HUES64 (cell line): ENCODE measurements around the gene PXDN.
"Not testable (repeated sequence)": the region's sequence is repeated elsewhere in the genome, so short reads cannot be mapped to it uniquely, and the experiment has no call there.

ENCODE experiments used
- H3K27ac ChIP-seq: 2 replicates; pipeline ENCODE4 v1.7.0; 2013; ENCODE audit warnings: low read depth, low read length, inconsistent platforms
- H3K27me3 ChIP-seq: 2 replicates; pipeline ENCODE4 v1.6.1; 2013; ENCODE audit warnings: mild to moderate bottlenecking, low read length; ENCODE audit not compliant: insufficient read depth
- H3K36me3 ChIP-seq: 2 replicates; pipeline ENCODE4 v1.6.1; 2013; ENCODE audit warnings: mild to moderate bottlenecking, low read length; ENCODE audit not compliant: insufficient read depth
- H3K4me1 ChIP-seq: 2 replicates; pipeline ENCODE4 v1.6.1; 2013; ENCODE audit warnings: mild to moderate bottlenecking, low read length, moderate library complexity; ENCODE audit not compliant: insufficient read depth
- H3K4me3 ChIP-seq: 2 replicates; pipeline ENCODE4 v1.5.1; 2013; ENCODE audit warnings: mild to moderate bottlenecking, low read length, moderate library complexity
- H3K9ac ChIP-seq: 2 replicates; pipeline ENCODE4 v1.6.1; 2013; ENCODE audit warnings: mild to moderate bottlenecking, low read depth, low read length
- H3K9me3 ChIP-seq: 2 replicates; pipeline ENCODE4 v1.6.1; 2013; ENCODE audit warnings: low read depth, low read length; ENCODE audit not compliant: insufficient read depth
- WGBS: fragments of 150-250, 120-280 bp; methylation state at CpG from one replicate; pipeline ENCODE4 v1.1.7; 2013; ENCODE audit warnings: missing lambda C conversion rate; 5-methylcytosine and 5-hydroxymethylcytosine counted together

The PXDN gene

DNA sequence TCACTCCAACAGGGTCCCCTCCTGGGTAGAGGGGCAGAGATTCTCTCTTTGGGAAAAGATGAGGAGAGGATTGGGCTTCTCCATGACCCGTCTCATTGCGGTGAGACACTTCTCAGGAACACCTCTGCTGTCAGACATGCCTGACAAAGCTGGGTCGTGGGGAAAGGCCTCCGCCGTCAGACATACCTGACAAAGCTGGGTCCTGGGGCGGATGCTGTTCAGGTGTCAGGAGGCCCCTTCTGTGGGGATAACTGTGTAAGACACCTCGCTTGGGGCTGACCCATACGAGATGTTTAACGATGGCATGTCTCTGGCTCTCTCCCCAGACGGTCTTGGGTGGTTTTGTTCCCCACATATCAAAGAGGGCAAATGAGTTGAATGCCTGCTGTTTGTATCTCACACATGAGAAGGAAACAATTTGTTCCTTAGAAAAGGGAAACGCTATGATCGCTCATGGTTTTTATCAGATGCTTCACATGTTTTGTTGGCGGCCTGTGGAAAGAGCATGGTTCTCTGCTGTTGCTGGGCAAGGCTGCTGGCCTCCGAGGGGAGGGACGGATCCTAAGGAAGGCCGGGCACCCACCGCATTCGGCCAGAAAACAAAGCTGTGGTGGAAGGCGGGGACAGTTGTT is 40.8 kb upstream of the PXDN start:
- no peak overlapping the region for H3K9ac ChIP-seq
- no peaks in the 10 kb centered on the region for H3K36me3 ChIP-seq
- no peak overlapping the region for H3K27ac ChIP-seq
- 0 out of 2 replicates have a peak, but pooled peaks cover 6% of the 10 kb centered on the region for H3K4me1 ChIP-seq
- no peaks in the 10 kb centered on the region for H3K9me3 ChIP-seq
- H3K4me3 ChIP-seq, result no peak overlapping the region
- 90% methylated on average over 19 of the region's 19 CpGs for WGBS
- no peaks in the 10 kb centered on the region for H3K27me3 ChIP-seq

DNA sequence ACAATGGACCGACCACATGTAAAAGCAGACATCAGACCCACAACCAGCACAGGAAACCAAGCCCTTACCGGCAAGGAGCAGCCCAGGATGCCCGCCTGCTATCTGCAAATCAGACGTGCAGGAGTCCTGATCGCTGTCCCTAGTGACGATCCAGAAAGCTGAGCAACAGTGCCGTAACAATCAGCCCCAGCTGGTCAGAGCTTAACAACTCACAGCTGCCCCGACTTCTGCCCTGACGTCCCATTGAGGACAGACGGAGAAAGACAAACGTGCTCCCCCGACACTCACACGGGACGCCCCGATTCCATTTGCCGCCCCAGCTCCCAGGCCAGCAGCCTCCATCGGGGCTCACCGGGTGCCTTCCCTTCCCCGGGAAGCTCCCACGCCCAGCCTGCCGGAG is 39.8 kb upstream of the PXDN start:
- H3K9ac ChIP-seq, result no peak overlapping the region

DNA sequence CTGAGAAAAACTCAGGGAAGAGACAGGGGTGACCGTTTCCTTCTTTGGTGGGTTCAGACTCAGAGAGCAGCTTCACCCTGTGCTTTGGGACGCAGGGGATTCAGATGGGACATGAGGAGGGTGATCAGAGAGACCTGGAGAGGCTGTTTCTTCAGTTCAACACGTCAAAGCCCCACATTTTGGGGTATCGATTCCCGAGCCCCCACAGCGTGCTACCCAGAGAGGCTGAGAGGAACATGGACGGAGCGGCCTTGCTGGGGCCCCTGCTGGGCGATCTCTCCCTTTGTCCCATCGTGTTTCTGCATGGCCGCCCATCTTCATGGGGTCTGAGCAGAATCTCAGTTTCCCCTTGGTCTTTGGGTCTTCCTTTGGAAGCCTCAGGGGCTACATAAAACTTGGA is 38.2 kb upstream of the PXDN start:
- H3K4me1 ChIP-seq, result peaks cover 9% of the 10 kb centered on the region; the same call in 1 of the 2 replicates
- no peaks in the 10 kb centered on the region for H3K27me3 ChIP-seq
- 93% methylated on average over 11 of the region's 11 CpGs for WGBS
- H3K27ac ChIP-seq, result no peak overlapping the region
- H3K9me3 ChIP-seq, result no peaks in the 10 kb centered on the region
- no peak overlapping the region for H3K4me3 ChIP-seq
- H3K36me3 ChIP-seq, result no peaks in the 10 kb centered on the region
- no peak overlapping the region for H3K9ac ChIP-seq

More for the DNA sequence above, 39.8 kb upstream of the PXDN start:
- no peaks in the 10 kb centered on the region for H3K27me3 ChIP-seq
- H3K9me3 ChIP-seq, result no peaks in the 10 kb centered on the region
- H3K4me3 ChIP-seq, result no peak overlapping the region
- H3K36me3 ChIP-seq, result no peaks in the 10 kb centered on the region
- no peak overlapping the region for H3K27ac ChIP-seq
- H3K4me1 ChIP-seq, result 0 out of 2 replicates have a peak, but pooled peaks cover 6% of the 10 kb centered on the region
- 87% methylated on average over 21 of the region's 21 CpGs for WGBS

DNA sequence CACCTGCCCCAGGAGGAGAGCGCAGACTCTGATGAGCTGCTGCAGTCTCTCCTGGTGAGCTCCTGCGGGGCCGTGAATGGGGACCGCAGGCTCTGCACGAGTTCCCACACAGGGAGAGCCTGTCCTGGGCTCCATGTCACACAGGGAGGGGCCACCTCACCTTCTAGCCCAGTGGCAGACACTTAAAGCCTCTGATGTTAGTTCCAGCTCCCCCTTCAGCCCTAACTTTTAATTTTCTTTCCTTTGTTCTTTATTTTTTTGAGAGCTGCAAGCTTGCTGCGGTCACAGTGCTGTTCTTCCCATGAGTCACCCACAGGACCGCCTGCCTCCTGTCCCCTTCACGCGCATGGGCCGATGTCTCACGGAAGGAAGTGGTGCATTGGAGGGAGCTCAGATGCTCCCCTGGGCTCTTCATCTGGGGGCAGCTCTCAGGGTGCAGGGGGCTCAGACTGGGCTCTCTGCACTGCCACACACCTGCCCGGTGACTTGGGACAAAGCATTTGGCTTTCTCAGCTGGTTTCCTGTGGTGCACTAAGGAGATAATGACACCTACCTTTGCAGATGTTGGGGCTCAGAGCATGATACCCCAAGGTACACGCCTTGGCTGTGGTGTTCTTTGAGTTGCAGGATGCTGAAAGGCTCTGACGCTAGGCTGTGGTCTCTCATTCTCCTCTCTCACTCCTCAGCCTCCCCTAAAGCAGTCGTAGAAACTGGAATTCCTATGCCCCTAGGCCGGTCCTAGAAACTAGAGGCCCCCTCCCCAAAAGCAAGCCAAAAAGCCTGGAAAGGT is 37.2 kb upstream of the PXDN start:
- Histone ChIP-seq H3K9ac (no peak overlapping the region), H3K27me3 (no peaks in the 10 kb centered on the region), H3K27ac (no peak overlapping the region), H3K36me3 (no peaks in the 10 kb centered on the region), H3K4me1 (peaks cover 9% of the 10 kb centered on the region; the same call in 1 of the 2 replicates), H3K9me3 (no peaks in the 10 kb centered on the region), H3K4me3 (no peak overlapping the region)
- WGBS, result 70% methylated on average over 16 of the region's 16 CpGs

DNA sequence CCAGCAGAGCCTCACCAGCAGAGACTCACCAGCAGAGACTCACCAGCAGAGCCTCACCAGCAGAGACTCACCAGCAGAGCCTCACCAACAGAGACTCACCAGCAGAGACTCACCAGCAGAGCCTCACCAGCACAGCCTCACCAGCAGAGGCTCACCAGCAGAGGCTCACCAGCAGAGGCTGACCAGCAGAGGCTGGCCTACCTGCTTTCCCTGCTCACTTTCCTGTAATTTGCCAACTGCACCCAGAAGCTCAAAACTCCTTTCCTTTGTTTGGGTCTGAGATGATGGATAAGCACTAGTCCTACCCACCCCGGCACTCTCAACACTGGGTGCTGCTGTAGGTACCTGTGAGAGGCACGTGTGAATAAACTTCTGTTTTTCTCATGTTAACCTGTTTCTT is 36.4 kb upstream of the PXDN start:
- no peaks in the 10 kb centered on the region for H3K27me3 ChIP-seq
- 71% methylated on average over 2 of the region's 2 CpGs for WGBS
- H3K9me3 ChIP-seq, result no peaks in the 10 kb centered on the region
- H3K4me3 ChIP-seq, result no peak overlapping the region
- H3K27ac ChIP-seq, result no peak overlapping the region
- no peak overlapping the region for H3K9ac ChIP-seq
- no peaks in the 10 kb centered on the region for H3K36me3 ChIP-seq
- peaks cover 9% of the 10 kb centered on the region; the same call in 1 of the 2 replicates for H3K4me1 ChIP-seq

DNA sequence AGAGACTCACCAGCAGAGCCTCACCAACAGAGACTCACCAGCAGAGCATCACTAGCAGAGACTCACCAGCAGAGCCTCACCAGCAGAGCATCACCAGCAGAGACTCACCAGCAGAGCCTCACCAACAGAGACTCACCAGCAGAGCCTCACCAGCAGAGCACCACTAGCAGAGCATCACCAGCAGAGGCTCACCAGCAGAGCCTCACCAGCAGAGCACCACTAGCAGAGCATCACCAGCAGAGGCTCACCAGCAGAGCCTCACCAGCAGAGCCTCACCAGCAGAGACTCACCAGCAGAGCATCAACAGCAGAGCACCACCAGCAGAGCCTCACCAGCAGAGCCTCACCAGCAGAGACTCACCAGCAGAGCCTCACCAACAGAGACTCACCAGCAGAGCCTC is 35.7 kb upstream of the PXDN start:
- H3K27ac ChIP-seq, H3K27me3 ChIP-seq, H3K36me3 ChIP-seq, H3K4me1 ChIP-seq, H3K9me3 ChIP-seq, H3K4me3 ChIP-seq, H3K9ac ChIP-seq: not testable (repeated sequence)

DNA sequence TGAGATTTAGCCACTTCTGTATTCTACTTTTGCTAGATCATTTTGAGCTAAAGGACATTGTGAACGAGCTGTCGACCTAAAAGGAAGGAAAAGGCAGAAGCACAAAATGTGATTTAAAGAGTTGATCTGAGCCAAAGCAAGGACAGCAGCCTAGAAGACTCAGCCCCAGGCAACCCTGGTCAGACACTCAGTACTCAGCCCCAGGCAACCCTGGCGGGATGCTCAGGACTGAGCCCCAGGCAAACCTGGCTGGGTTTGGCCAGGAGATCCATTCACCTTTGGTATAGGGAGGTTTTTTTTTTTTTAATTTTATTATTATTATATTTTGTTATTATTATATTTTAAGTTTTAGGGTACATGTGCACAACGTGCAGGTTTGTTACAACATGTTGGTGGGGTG is 34.3 kb upstream of the PXDN start:
- no peak overlapping the region for H3K27ac ChIP-seq
- H3K4me1 ChIP-seq, result peaks cover 9% of the 10 kb centered on the region; the same call in 1 of the 2 replicates
- no peak overlapping the region for H3K4me3 ChIP-seq
- H3K9me3 ChIP-seq, result no peaks in the 10 kb centered on the region
- H3K36me3 ChIP-seq, result no peaks in the 10 kb centered on the region
- no peaks in the 10 kb centered on the region for H3K27me3 ChIP-seq
- no peak overlapping the region for H3K9ac ChIP-seq
- 93% methylated on average over 4 of the region's 4 CpGs for WGBS

DNA sequence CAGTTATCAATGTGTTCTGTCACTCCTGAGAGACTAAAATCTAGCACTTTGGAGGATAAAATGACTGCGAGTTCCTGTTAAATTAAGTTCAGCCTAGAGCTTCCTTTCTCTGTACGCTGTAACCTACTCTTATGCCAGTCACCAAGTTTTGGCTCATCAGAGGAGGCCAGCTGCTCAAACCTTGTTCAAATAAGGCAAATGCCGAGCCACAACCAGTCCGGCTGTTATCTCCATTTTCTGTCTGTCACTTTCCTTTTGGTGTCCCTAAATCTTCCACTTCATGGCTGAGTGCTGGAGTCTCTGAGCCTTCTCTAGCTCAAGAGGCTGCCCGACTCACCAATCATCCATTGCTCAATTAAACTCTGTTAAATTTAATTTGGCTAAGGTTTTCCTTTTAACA is 33.5 kb upstream of the PXDN start:
- Histone ChIP-seq H3K9ac (no peak overlapping the region), H3K36me3 (no peaks in the 10 kb centered on the region), H3K4me1 (peaks cover 9% of the 10 kb centered on the region; the same call in 1 of the 2 replicates), H3K4me3 (no peak overlapping the region), H3K27me3 (no peaks in the 10 kb centered on the region), H3K9me3 (no peaks in the 10 kb centered on the region), H3K27ac (no peak overlapping the region)
- WGBS, result 75% methylated on average over 5 of the region's 5 CpGs

DNA sequence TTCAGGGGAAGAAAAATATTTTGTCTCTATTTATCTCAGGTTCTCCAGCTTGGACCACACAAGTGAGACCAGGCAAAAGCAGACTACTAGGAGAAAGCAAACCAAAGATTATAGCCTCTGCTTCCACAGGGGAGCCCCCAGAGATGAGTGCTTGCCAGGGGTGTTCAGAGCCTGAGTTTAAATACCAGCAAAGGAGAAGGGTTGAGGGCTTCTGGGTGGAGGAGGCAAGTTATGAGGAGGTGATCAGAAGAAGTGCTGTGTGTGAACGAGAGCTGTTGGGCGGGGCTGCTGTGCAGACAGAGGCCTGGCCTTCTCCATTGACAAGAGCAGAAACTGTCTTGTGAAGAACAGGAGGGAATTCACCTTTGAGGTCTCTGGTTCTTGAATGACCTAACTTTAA is 32.8 kb upstream of the PXDN start:
- H3K9me3 ChIP-seq, result no peaks in the 10 kb centered on the region
- WGBS, result 90% methylated on average over 2 of the region's 2 CpGs
- H3K27me3 ChIP-seq, result no peaks in the 10 kb centered on the region
- no peak overlapping the region for H3K27ac ChIP-seq
- no peak overlapping the region for H3K4me3 ChIP-seq
- no peaks in the 10 kb centered on the region for H3K36me3 ChIP-seq
- H3K9ac ChIP-seq, result no peak overlapping the region
- peaks cover 14% of the 10 kb centered on the region for H3K4me1 ChIP-seq

DNA sequence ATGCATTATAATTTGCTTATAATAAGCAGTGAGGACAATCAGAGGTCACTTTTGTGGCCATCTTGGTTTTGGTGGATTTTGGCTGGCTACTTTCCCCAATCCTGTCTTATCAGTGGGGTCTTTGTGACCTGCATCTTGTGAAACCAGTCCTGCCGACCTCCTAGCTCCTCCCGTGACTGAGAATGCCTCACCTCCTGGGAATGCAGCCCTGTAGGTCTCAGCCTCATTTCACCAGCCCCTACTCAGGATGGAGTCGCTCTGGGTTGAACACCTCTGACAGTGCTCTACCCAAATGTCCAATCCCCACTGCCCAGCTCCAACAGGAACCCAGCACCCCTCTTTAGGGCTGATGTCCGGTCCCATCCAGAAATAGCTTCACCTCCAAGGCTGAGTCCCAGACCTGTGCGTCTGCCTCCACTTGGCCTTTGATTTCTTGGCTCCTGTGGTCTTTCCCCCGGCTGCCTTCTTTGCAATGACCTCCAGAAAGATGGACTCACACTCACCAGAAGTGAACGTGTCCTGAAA is 31.3 kb upstream of the PXDN start:
- Histone ChIP-seq H3K27ac (no peak overlapping the region), H3K4me3 (no peak overlapping the region)
- 90% methylated on average over 7 of the region's 7 CpGs for WGBS

DNA sequence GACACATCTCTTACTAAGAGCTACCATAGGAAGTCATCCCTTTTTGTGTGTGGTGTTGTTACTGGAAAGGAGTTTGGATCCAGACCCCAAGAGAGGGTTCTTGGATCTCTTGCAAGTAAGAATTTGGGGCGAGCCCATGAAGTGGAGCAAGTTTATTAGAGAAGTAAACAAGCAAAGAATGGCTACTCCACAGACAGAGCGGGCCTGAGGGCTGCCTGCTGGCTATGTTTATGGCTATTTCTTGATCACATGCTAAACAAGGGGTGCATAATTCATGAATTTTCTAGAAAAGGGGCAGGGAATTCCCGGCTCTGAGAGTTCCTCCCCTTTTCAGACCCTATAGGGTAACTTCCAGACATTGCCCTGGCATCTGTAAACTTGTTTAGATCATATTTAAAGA is 30.6 kb upstream of the PXDN start:
- Histone ChIP-seq H3K4me3 (no peak overlapping the region), H3K27me3 (no peaks in the 10 kb centered on the region), H3K27ac (no peak overlapping the region), H3K9ac (no peak overlapping the region), H3K9me3 (no peaks in the 10 kb centered on the region), H3K36me3 (no peaks in the 10 kb centered on the region), H3K4me1 (peaks cover 19% of the 10 kb centered on the region)
- 86% methylated on average over 3 of the region's 3 CpGs for WGBS

More for the DNA sequence above, 31.3 kb upstream of the PXDN start:
- Histone ChIP-seq H3K27me3 (no peaks in the 10 kb centered on the region), H3K9ac (no peak overlapping the region), H3K4me1 (peaks cover 19% of the 10 kb centered on the region), H3K9me3 (no peaks in the 10 kb centered on the region), H3K36me3 (no peaks in the 10 kb centered on the region)
